OCI-LY7 (cell line): ENCODE results near the gene VWA7.

Experiments
- CTCF ChIP-seq: fragments of 200-600 bp; sonication (generic); conservative IDR thresholded peaks from 2 replicates; pipeline ENCODE4 v1.5.1; 2014; ENCODE audit warnings: mild to moderate bottlenecking, antibody characterized with exemption, low read length, moderate library complexity, mixed read lengths
- EZH2phosphoT487 ChIP-seq: fragments of 200-600 bp; sonication (generic); IDR thresholded peaks from 2 replicates; pipeline ENCODE4 v1.6.1; 2018; ENCODE audit warnings: low read depth, borderline replicate concordance, mild to moderate bottlenecking, mixed run types, antibody characterized with exemption, low read length, moderate library complexity, mixed read lengths

- TF ChIP-seq CTCF (no peak), EZH2phosphoT487 (no peak)
Observed at GRCh38 chr6:31775184-31775583, 1.9 kb downstream of the VWA7 start.
